Stomach (tissue), 4 donors: Measurements from ENCODE around the gene HPS1.

Source experiments
- EP300 ChIP-seq: sonication (generic); formaldehyde crosslinking; IDR thresholded peaks from one replicate; pipeline ENCODE4 v1.6.1; 2017; ENCODE audit warnings: antibody characterized with exemption
- POLR2A ChIP-seq, 4 donors: fragments of 450-650 bp; IDR thresholded peaks; one replicate each; pipeline ENCODE4 v1.6.1; 2016; ENCODE audit warnings: antibody characterized with exemption in 4 of 4, control low read depth in 2 of 4, mild to moderate bottlenecking in 1 of 4, moderate library complexity in 1 of 4
- POLR2AphosphoS5 ChIP-seq, 3 donors: sonication (generic); formaldehyde crosslinking; IDR thresholded peaks; one replicate each; pipeline ENCODE4 v1.6.1; 2016; ENCODE audit warnings: antibody characterized with exemption in 3 of 3
- TF ChIP-seq, protein P1 (sequence below), 7 experiments: fragments of 450-650 bp in 4 of 7; fragments of 200-600 bp in 3 of 7; sonication (generic) in 3 of 7; IDR thresholded peaks; one replicate each; pipeline ENCODE4 v1.5.1; 2016 to 2019; ENCODE audit warnings: antibody characterized with exemption in 7 of 7, control low read depth in 2 of 7, mild to moderate bottlenecking in 1 of 7

DNA sequence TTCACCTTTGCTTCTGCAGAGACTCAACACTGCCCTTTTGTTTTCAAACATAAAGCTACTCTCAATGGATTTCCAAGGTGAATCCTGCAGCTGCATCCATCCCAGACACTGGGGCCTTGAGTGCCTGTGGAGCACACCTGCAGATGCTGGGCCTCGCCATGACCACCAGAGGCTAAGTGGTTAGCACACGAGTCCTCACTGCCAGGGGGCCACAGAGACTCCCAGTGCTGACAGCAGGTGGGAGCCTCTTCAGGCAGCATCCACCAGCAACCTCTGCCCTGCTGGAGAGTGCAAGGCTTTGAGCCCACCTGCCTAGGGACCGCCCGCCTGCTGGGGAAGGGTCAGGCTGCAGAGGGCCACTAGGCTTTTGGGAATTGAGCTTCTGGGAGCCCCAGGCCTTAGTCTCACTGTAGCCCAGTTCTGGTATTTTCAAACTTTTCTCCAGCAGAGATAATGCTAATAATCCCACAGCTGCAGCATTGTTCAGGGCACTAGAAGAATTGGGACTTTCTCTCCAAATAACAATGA, 9.4 kb upstream of the HPS1 start:
- TF ChIP-seq, protein P1, sequence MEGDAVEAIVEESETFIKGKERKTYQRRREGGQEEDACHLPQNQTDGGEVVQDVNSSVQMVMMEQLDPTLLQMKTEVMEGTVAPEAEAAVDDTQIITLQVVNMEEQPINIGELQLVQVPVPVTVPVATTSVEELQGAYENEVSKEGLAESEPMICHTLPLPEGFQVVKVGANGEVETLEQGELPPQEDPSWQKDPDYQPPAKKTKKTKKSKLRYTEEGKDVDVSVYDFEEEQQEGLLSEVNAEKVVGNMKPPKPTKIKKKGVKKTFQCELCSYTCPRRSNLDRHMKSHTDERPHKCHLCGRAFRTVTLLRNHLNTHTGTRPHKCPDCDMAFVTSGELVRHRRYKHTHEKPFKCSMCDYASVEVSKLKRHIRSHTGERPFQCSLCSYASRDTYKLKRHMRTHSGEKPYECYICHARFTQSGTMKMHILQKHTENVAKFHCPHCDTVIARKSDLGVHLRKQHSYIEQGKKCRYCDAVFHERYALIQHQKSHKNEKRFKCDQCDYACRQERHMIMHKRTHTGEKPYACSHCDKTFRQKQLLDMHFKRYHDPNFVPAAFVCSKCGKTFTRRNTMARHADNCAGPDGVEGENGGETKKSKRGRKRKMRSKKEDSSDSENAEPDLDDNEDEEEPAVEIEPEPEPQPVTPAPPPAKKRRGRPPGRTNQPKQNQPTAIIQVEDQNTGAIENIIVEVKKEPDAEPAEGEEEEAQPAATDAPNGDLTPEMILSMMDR (IDR thresholded peaks at IDR 0.05), result no peak
- TF ChIP-seq EP300 (no peak), POLR2A (IDR thresholded peaks at IDR 0.05) (no peak), POLR2AphosphoS5 (IDR thresholded peaks at IDR 0.05) (no peak)
